Measurements from ENCODE around the gene FBXL20.
A peak's percentile ranks its signal among the peaks of the same experiment; 100 is the strongest.
"Not testable (repeated sequence)": the region's sequence is repeated elsewhere in the genome, so short reads cannot be mapped to it uniquely, and the experiment has no call there.

FBXL20 gene

GRCh38 chr17:39401412-39402243, at the start of gene FBXL20:
TSS of gene FBXL20 (minus strand) at chr17:39401626. CDS start at chr17:39401402, 224 bp downstream.
- peak; percentile 95 for DNase-seq

- DNase-seq: peak; percentile 89
These were observed 49.6 kb upstream of the FBXL20 start, which contains the start of gene MED1 for GRCh38 chr17:39450847-39451581. TSS of gene MED1 (minus strand) at chr17:39451263. CDS start at chr17:39451062, 201 bp downstream.

GRCh38 chr17:39450051-39450450, 48.6 kb upstream of the FBXL20 start:
- DNase-seq: no peak

- no peak for DNase-seq
These were observed 46.1 kb upstream of the FBXL20 start for GRCh38 chr17:39447561-39447960.

GRCh38 chr17:39443326-39443725, 41.9 kb upstream of the FBXL20 start:
- no peak for DNase-seq

GRCh38 chr17:39439868-39440267, 38.4 kb upstream of the FBXL20 start:
- DNase-seq: not testable (repeated sequence)

GRCh38 chr17:39429600-39429999, 28.2 kb upstream of the FBXL20 start:
- DNase-seq: no peak

- no peak for DNase-seq
These were observed 14.7 kb upstream of the FBXL20 start for GRCh38 chr17:39416141-39416540.

GRCh38 chr17:39410279-39410678, 8.9 kb upstream of the FBXL20 start:
- no peak for DNase-seq

GRCh38 chr17:39408360-39408759, 6.9 kb upstream of the FBXL20 start:
- DNase-seq: no peak

- DNase-seq: no peak
These were observed 5.5 kb upstream of the FBXL20 start for GRCh38 chr17:39406951-39407350.

- DNase-seq: no peak
These were observed 4.0 kb upstream of the FBXL20 start for GRCh38 chr17:39405436-39405835.

- DNase-seq: peak; percentile 9
These were observed 3.3 kb upstream of the FBXL20 start for GRCh38 chr17:39404542-39405378.

- no peak for DNase-seq
These were observed 1.6 kb upstream of the FBXL20 start for GRCh38 chr17:39402890-39403605.

- peak; percentile 88 for DNase-seq
These were observed 941 bp upstream of the FBXL20 start for GRCh38 chr17:39402244-39402889.

GRCh38 chr17:39400547-39401411, 647 bp downstream of the FBXL20 start:
- DNase-seq: peak; percentile 40

GRCh38 chr17:39399791-39400190, 1.6 kb downstream of the FBXL20 start:
- DNase-seq: no peak

- no peak for DNase-seq
These were observed 7.7 kb downstream of the FBXL20 start for GRCh38 chr17:39393736-39394135.

GRCh38 chr17:39391448-39391847, 10.0 kb downstream of the FBXL20 start:
- no peak for DNase-seq

GRCh38 chr17:39385040-39385439, 16.4 kb downstream of the FBXL20 start:
- no peak for DNase-seq

- DNase-seq: no peak
These were observed 21.3 kb downstream of the FBXL20 start for GRCh38 chr17:39380144-39380543.
